Stimulated activated CD4-positive, alpha-beta T cell treated with anti-CD3 and anti-CD28 coated beads, Interleukin-2, amount 100 ng/mL, for 48 hours (primary cell): Measurements from ENCODE around the gene SRGAP1.

Experiments used
- DNase-seq, 2 donors: peaks; one replicate each; pipeline ENCODE4 v3.0.0-alpha.2; 2020

SRGAP1 gene

DNA sequence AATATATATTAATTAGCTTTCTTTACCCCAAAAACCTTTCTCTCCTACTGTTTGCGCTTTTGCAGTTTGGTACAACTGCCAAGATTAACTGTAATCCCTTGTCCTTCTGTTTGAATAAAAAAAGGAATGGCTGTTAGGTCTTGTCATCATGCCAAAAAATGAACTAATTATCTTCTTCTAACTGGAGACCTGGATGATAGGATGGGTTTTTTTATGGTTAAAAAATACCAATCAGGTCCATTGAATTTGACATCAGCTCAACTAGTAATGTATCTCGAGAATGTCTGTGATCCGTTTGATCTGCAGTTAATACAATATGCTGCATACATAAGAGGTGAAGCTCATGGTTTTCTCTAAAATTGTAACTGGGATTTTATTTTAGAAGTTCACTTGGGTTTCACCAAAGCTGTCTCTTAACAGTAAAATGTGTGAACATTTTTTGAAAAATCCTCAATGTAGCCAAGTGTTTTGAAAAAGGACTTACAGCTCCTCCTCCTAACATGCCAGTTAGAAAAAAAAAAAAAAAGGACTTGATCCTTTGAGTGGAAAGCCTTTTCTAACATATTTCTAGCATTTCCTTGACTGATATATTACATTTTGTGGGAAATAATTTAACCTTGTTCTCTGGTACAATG lies 96.8 kb downstream of the SRGAP1 start:
- DNase-seq, result no peak

DNA sequence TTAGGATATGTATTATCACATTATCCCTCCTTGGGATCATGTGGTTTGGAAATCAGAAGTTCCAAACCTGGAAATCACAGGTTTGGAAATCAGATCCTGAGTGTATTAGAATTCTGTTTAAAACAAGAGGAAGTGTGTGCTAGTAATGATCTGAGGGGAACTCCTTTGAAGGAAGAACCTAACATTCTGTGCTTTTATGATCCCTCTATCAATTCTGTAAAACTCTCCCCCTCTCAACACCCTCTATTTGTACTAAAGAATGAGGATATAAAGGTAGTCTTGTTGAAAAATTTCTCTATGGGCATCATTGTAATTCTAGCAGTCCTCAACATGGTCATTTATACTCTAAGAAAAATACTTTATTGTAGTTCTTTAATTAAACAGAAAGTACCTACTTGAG lies 97.4 kb downstream of the SRGAP1 start:
- DNase-seq, result no peak

DNA sequence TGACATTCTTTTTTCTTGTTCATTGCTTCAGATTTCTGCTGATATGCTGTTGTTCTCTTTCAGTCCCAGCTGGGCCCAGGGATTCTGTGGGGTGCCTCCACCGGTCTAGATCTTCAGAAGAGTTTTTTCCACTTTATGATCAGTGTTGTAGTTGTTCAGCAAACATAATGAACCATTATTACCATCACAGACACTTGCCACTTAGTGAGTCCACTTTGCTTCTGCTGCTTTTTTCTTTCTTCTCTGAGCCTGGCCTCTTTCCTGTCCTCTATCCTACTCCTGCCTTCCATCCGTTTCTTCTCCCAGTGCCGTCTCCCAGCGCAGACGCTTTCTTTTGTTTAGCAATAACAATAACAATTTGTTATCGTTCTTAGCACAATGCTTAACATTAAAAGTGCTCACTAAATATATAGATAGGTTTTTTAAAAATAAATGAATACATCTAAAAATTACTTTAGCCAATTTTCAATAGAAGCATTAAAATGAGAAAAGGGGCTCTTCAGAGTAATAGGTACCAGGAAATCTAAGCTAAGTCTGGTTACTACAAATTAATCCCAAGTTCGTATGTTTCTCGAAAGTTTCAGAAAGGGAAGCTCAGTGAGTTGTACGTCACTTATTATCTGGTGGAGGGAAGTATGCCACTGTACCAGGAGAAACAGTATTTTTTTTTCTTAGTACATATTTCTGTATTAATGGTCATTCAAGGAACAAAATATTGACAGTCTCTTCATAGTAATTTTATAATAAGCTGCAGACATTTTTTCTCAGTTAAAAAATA lies 98.2 kb downstream of the SRGAP1 start:
- DNase-seq, result no peak

DNA sequence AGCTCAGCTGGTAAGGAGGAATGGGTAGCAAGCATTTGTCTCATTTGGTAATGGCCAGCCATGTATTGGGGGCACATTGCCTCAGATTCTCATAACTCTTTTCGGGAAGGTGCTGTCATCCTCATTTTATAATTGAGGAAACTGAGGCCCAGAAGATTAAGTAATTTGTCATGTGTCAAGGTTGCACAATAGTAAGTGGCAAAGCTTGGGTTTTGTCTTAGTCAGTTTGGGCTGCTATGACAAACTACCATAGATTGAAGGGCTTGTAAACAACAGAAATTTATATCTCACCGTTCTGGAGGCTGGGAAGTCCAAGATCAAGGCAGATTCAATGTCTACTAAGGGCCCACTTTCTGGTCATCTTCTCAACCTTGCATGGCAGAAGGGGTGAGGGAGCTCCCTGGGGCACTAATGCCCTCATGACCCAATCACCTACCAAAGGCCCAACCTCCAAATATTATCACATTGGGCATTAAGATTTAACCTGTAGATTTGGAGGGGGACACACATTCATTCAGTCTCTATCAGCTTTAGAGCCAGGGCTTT lies 99.6 kb downstream of the SRGAP1 start:
- DNase-seq, result no peak

DNA sequence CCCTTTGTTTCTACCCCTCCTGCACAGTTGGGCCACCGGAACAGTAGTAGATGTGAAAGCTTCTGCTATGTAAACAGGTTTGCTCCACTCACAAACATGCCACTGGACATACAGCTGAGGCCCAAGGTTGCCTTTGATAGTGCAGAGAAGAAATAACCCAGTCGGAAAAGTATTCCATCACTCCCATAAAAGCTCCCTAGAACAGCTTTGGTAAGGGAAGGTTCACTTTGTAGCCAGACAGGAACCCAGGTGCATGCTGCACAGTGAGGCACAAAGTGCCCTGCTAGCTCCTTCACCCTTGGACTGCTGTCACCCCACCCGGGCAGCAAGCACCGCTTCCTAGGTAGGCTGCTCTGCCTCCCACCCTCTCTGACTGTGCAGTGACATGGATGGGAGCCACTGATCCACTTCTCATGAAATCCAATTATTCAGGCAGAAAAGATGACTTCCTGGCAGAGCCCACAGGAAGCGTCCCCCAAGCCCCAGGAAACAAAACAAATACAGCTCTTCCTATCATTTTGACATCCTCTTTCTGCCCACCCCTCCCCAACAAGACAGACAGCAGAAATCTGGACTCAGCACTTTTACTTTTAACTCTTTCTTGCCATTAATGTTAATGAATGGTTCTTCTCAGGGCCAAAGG lies 100.2 kb downstream of the SRGAP1 start:
- DNase-seq, result no peak

DNA sequence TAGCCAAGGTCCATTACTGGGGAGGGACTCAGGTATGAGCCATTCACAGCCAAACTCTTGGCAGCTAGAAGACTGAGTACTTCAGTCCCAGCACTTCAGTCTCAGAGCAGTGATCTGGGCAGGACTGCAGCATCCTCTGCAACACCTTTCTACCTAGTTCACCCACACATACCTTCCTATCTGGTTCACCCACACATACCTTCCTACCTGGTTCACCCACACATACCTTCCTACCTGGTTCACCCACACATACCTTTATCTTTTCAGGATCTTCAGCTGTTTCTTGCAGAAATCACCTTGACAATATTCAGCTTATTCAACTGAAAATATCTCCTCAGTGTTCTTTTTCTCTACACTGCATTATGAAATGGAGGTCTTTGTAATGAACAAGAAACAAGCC lies 101.3 kb downstream of the SRGAP1 start:
- DNase-seq, result no peak

DNA sequence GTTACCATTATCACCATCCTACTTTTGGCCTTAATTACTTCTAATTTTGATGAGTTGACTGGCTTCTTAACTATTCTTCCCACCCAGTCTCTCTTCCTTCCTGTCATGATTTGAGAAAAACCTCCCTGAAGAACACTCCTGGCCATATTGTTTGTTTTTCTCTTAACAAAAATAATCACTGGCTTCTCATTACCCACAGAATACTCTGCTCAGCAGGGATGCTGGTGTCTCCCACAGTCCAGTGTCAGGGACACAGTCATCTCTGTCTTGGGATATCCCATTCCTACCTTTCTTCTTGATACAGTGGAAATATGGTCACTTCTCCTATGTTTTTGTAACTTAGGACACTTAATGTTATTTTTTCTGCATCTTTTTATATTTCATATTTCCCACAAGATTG lies 103.7 kb downstream of the SRGAP1 start:
- DNase-seq, result no peak

DNA sequence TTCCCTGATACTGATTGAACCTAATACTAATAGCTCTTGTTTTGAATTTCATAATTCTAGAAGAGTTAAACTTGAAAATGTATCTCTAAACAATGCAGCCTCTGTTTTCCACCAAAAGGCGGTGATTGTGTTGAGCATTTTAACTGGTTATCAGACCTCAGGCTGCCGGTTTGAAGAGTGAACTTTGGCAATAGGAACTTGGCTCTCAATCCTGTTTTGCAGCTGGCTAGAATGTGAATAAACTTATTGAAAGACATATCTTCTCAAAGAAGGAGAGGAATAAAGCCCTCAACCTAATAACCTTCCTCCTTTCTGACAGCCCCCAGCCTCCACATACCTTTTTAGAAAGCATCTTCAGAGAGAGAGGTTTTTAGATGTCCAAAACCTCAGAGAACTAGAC lies 105.4 kb downstream of the SRGAP1 start:
- DNase-seq, result no peak

DNA sequence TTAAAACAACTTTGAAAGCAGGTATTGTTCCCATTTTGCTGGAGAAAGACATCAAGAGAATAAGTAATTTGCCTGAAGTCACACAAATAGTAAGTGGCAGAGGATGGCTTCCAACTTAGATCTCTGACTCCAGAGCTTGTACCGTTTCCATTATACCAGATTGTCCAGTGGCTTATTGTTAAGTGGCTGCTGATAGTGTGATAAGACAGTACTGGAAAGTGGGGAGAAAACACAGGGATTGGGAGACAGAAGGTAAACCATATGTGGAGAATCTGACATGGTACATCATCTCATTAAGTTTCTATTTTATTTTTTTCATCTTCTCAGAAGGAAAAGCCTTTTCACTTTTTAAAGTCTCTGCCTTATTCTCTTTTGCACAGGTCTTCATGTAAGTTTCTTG lies 108.5 kb downstream of the SRGAP1 start:
- DNase-seq, result no peak

DNA sequence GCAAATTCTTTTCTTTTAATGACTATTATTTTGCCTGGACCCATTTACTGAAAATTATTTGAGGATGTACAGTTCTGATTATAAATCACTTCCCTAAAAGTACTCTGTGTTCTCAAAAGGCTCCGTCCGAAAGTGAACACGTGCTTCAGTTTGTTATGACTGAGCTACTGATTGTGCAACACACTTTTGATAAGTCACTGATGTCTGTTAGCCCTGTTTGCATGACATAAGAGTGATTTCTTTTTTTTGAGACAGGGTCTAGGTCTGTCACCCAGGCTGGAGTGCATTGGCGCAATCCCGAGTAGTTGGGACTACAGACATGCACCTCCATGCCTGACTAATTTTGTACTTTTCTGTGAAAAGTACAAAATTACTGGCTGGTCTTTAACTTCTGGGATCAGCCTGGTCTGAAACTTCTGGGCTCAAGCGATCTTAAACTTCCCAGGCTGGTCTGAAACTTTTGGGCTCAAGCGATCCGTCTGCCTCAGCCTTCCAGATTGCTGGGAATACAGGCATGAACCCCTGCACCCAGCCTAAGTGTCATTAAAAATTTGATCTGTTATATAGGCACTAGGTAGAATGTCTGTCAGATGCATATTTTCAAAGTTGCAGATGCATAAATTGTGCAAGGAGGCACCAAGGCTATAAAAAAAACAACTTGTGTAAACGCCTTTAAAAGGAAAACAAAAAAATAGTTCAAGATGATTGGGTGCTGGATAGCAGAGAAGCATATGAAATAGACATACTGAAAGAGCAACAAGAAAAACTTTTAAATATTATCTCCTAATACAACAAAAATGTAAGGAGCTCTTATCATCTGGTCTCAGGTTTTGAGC lies 111.5 kb downstream of the SRGAP1 start:
- no peak for DNase-seq

DNA sequence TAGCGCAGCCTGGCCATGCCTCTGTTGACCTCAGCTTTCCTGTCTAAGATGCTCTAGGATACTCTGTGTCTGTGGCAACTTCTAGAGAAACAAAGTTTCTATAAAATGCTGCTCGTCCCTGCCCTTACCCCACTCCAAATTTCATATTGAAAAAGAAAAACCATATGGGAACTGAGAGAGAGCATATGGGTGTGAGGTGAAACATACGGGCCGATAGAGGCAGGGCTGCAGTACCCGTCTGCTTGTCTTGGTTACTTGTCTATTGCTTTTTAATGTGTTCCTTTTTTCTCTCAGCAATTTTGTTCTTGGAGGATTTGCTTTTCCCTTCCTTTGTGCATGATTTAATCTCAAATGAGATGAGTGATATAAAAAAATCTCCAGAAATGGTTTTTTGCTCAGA lies 113.0 kb downstream of the SRGAP1 start:
- DNase-seq, result no peak

DNA sequence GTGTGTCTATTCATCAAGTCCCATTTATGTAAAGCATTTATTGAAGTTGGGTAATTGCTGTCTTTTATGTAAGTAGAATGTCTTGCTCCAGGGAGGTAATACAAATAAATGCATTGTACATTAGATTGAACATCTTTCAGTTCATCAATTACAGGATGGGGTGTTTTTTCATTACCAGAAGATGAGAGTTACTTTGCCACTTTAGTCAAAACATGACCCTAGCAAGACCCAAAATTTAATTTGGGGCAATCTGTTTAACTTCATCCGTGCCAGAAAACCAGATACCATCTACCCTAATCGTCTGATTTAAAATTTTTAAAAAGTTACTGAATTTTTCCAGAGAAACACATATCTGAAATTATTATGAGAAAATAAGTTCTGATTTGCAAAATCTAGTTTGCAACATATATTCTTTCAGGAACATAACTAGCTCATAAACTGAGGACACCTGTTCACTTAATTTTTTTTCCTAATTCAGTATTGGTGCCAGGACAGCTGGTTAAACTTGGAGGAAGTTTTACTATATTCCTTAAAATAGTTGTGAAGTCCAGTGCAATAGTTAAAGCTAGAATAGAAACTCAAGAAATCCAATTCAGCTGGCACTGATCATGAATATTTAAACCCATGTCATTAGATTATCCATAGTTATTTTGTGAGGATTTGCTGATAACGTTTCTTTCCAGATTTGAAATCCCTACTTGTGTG lies 114.5 kb downstream of the SRGAP1 start:
- DNase-seq, result no peak

DNA sequence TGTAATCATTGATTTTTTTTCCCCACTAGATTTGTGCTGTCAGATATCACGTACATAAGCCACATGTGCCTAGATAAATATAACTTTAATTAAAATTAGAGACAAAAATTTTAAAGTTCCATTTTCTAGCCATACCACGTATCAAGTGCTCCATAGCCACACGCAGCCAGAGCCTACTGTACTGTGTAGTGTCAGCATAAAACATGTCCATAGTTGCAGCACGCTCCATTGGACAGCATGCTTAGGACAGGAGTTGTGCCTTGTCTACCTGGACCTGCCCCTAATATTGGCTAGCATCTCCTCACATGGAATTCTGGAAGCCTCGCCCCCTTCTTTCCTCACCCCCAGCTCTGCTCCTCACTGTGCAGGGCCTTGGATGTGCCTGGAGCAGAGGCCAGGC lies 116.5 kb downstream of the SRGAP1 start:
- DNase-seq, result no peak

DNA sequence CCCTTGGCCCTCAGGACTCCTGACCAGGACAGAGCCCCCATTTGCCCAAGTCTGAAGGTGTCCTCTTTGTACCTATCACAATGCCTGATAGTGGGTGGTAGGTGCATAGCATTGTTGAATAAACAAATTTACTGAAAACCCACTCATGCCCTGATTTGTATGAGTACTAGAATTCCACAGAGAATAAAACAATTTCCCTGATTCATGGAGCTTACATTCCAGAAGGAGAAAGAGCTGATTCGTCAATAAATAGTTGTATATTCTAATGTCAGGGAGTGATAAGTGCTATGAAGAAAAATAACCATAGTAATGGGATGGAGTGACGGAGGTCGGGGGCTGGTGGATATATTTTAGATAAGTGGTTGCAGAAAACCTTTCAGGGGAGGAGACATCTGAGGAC lies 117.0 kb downstream of the SRGAP1 start:
- DNase-seq, result no peak

DNA sequence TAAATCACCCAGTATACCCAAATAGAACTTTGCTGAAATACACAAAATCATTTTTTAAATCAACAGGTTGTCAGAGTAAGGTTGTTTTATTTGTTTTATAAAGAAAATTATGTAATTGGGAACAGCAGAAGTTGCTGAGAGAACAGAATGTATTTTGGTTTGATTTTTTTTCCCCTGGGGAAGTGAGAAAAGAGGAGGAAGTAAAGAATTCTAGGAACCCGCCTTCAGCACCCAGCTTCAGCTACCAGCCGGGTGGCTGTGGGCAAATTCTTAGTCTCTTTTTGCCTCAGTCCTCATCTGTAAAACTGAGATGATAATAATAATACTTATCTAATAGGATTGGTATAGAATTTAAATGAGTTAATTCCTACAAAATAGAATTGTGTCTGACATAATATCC lies 119.4 kb downstream of the SRGAP1 start:
- no peak for DNase-seq

DNA sequence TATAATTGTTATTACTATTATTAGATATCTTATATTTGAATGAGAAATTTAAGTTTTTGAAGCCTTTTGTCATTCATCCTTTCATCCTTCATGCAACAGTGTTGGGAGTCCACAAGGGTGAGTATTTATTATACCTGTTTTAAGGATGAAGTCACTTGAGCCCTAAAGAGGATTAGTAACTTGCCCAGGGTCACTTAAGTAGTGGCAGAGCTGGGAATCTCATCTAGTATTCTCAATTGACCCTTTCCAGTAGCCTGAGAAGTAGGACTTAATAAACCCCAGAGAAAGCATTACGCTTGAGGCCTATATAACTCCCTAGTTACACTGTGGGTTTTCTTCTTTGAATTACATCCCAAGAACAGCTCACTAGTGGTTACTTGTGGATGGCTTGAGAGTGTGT lies 119.8 kb downstream of the SRGAP1 start:
- no peak for DNase-seq

DNA sequence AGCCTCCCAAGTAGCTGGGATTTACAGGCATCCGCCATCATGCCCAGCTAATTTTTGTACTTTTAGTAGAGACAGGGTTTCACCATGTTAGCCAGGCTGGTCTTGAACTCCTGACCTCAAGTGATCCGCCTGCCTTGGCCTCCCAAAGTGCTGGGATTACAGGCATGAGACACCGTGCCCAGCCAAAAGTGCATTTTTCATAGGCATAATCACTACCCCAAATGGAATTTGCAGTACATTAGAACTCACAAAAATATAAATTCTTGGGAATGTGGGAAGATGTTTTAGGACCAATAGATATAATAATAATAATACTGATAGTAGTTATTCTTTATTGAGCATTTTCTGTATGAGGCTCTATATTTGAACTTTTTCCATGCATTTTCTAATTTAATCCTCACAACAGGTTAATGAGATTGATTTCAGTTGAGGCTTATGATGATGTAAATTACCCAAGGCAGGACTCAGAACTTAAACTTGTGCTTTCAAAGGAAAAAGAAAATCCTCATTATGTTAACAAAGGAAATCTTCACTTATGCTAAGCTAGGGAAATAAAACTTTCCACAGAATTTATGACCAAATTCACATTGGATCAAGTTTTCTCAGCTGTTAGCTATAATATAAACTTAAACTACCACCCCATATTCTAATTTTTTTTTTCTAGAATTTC lies 121.6 kb downstream of the SRGAP1 start:
- DNase-seq, result no peak

DNA sequence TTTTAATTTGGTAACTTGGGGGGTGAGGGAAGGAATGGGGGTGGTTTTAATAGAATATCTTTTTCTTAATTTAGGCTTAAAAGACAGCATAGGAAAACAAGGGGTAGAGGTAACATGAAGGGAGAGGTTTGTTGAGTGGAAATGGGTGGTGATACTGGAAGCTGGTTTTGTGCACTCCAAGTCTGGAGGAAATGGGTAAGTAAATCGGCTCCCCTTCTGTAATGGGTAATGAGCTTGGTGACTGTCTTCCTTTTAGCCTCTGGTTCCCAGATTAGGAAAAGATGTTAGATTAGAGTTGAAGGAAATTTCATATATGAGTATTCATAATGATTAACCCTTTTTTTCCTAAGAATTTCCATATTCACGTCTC lies 122.1 kb downstream of the SRGAP1 start:
- no peak for DNase-seq

DNA sequence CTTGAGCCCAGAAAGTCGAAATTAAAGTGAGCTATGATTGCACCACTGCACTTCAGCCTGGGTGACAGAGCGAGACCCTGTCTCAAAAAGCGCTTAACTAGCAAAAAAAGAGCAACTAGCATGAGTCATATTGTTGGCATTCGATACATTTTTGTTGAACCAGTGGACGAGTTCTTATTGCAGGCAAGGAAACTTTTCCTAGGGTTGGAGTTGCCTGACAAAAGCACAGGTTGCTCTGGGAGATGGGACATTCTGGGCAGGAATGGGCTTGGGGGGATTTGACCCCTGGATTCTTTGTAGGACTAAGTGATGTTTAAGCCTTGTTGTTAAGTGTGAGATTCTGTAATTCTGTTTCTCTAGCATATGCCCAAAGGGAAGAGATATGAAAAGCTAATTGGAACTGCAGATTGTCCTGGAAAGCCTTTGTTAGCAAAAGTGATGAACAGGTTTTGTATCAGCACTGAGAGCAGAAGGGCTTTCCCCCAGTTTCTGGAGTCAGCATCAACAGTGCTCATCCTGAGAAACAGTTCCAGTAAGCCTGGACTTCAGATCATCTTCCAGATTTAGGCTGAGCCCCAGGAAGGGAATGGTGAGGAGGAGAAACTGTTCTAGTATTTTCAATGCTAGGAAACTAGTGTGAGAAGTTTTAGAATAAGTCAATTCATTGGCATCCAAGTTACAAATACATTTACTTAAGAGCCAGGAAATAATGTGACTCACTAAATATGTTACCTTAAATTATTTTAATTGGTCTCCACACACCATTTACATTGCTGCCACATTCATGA lies 123.1 kb downstream of the SRGAP1 start:
- DNase-seq, result no peak

DNA sequence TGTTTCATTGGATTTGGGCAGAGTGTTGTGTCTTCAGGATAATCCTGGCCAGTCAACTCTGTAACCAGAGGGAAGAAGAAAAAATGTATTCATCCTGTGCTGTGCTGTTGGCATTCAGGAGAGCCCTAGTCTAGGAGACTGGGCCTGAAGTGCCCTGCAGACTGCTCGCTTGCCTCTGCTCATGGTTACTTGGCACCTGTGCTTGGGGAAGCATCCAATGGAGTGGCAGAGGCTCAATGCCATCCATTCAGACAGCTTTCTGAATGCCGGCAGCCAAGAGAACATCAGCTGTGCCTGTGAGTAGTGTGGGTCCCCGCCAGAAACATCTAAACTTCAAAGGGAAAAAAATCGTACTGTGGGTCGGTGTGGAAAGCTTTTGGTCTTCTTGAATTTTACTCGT lies 124.2 kb downstream of the SRGAP1 start:
- no peak for DNase-seq

DNA sequence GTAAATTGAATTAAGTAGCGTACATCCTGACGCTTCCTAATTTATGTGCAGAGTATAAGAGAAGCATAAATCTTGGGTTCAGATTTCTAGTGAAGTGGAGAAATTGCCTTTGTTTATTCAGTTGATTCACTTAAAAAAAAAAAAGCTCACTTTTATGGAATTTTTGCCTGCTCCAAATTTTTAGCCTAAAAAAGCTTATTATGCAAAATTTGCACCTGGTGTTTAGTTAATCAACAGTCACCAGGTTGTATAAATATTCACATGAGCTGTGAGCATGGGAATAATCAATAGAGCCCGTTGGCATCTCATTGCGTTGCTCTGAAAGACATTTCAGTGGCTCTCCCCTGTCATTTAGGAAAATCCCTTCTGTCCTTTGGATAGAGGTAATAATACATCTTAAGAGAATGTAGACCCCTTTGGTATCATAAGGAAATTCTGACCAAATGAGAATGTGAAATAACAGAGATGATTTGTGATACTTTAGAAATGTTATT lies 132.4 kb downstream of the SRGAP1 start:
- no peak for DNase-seq
